ENCODE results near the gene SCN9A. TPM values are rescaled to one million over a fixed set of nuclear protein-coding genes. Genes with fewer than 3 reads are reported as not detected.

SCN9A gene
- total RNA-seq, 3 donors from 2014 or later (not counting 1 experiment from before 2014, with no cell fraction given) = 0.28 to 1.4 (median 0.39) TPM

- no peaks in the 10 kb centered on the region for H3K27me3 Mint-ChIP-seq (ENCODE audit: low read depth in 2 of 2)
- WGBS (ENCODE audit: insufficient coverage) = 74% methylated on average over 5 of the region's 7 CpGs
- no peaks in the 10 kb centered on the region for H3K27me3 ChIP-seq (ENCODE audit: control insufficient read depth, insufficient read depth, low read length)
- no peaks in the 10 kb centered on the region for H3K36me3 Mint-ChIP-seq
- intact Hi-C loops (cut with micrococcal nuclease) = no loop called here
- no peaks in the 10 kb centered on the region for H3K36me3 ChIP-seq (ENCODE audit: control insufficient read depth, insufficient read depth, low read length)
- no peak overlapping the region for H3K27ac Mint-ChIP-seq
- no peaks in the 10 kb centered on the region for H3K9me3 ChIP-seq (ENCODE audit: control insufficient read depth, insufficient read depth, low read length)
- ATAC-seq (no peak), DNase-seq (no peak)
- peaks cover 0 to 3% of the 10 kb centered on the region in 2 donors for H3K9me3 Mint-ChIP-seq
- no peaks in the 10 kb centered on the region for H3K4me1 Mint-ChIP-seq
- H3K4me1 ChIP-seq (ENCODE audit: control insufficient read depth, insufficient read depth, low read length) = no peaks in the 10 kb centered on the region
- H3K4me3 ChIP-seq (ENCODE audit: low read length) = no peak overlapping the region
- no peak for TF ChIP-seq CTCF (IDR thresholded peaks at IDR 0.05)
- no peak overlapping the region for H3K4me3 Mint-ChIP-seq
- H3K27ac ChIP-seq (ENCODE audit: low read length) = no peak overlapping the region
Observed at GRCh38 chr2:166234112-166234846, 141.5 kb downstream of the SCN9A start.

- Mint-ChIP-seq H3K27ac (no peak overlapping the region), H3K4me1 (no peaks in the 10 kb centered on the region), H3K4me3 (no peak overlapping the region), H3K36me3 (no peaks in the 10 kb centered on the region), H3K27me3 (ENCODE audit: low read depth in 2 of 2) (no peaks in the 10 kb centered on the region), H3K9me3 (no peaks in the 10 kb centered on the region)
- WGBS (ENCODE audit: insufficient coverage) = 100% methylated on average over 2 of the region's 2 CpGs
- Histone ChIP-seq H3K27me3 (ENCODE audit: control insufficient read depth, insufficient read depth, low read length) (no peaks in the 10 kb centered on the region), H3K36me3 (ENCODE audit: control insufficient read depth, insufficient read depth, low read length) (no peaks in the 10 kb centered on the region), H3K4me3 (ENCODE audit: low read length) (no peak overlapping the region), H3K9me3 (ENCODE audit: control insufficient read depth, insufficient read depth, low read length) (no peaks in the 10 kb centered on the region), H3K4me1 (ENCODE audit: control insufficient read depth, insufficient read depth, low read length) (no peaks in the 10 kb centered on the region), H3K27ac (ENCODE audit: low read length) (no peak overlapping the region)
- intact Hi-C loops (cut with micrococcal nuclease) = no loop called here
- ATAC-seq = no peak
- DNase-seq = no peak
- TF ChIP-seq CTCF (IDR thresholded peaks at IDR 0.05) = no peak
Observed at GRCh38 chr2:166233244-166233643, 142.5 kb downstream of the SCN9A start.

GRCh38 chr2:166230724-166231070 is 145.0 kb downstream of the SCN9A start:
- H3K36me3 Mint-ChIP-seq = no peaks in the 10 kb centered on the region

More at GRCh38 chr2:166230724-166231070, 145.0 kb downstream of the SCN9A start:
- Mint-ChIP-seq H3K4me3 (no peak overlapping the region), H3K4me1 (no peaks in the 10 kb centered on the region), H3K27ac (no peak overlapping the region), H3K27me3 (ENCODE audit: low read depth in 2 of 2) (no peaks in the 10 kb centered on the region), H3K9me3 (no peaks in the 10 kb centered on the region)
- Histone ChIP-seq H3K27me3 (ENCODE audit: control insufficient read depth, insufficient read depth, low read length) (no peaks in the 10 kb centered on the region), H3K9me3 (ENCODE audit: control insufficient read depth, insufficient read depth, low read length) (no peaks in the 10 kb centered on the region), H3K36me3 (ENCODE audit: control insufficient read depth, insufficient read depth, low read length) (no peaks in the 10 kb centered on the region), H3K4me1 (ENCODE audit: control insufficient read depth, insufficient read depth, low read length) (no peaks in the 10 kb centered on the region), H3K27ac (ENCODE audit: low read length) (no peak overlapping the region), H3K4me3 (ENCODE audit: low read length) (no peak overlapping the region)
- 100% methylated on average over 1 of the region's 2 CpGs for WGBS (ENCODE audit: insufficient coverage)
- TF ChIP-seq CTCF (IDR thresholded peaks at IDR 0.05) = no peak
- no peak for ATAC-seq
- intact Hi-C loops (cut with micrococcal nuclease) = no loop called here
- DNase-seq = no peak
